HG02885 (cell line): Measurements from ENCODE around the gene PCDHB13.

Experiments used
- ATAC-seq: cut with Tn5 transposase; IDR thresholded peaks from one replicate; pipeline ENCODE4 v1.9.1; 2021; ENCODE audit warnings: mild to moderate bottlenecking; ENCODE audit not compliant: unreplicated experiment, poor library complexity

PCDHB13 gene

DNA sequence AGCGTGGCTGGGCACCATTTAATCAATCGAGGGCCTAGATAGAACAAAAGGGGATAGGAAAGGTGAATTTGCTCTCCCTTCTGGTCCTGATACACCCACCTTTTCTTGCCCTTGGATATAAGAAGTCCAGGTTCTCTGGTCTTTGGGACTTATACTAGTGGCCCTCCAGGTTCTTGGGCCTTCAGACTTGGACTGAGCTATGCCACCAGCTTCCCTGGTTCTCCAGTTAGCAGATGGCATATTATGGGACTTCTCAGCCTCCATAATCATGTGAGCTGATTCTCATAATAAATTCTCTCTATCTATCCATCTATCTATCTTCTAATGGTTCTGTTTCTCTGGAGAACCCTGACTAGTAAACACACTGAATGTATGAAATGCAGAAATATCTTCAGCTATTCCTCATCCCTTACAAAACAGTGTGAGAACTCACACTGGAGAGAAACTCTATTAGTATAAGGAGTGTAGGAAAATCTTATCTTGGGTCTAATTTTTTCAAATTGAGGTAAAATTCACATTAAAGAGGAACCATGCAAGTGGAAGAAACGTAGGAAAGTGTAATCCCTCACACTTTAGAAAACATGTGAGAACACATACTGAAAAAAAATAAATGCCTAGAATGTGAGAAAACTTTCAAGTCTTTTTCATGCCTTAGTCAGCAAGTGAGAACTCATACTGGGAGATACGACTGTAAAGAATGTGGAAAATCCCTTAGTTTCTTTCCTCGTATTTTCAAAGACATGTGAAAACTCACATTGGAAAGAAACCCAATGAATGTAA lies 46.9 kb downstream of the PCDHB13 start:
- no peak for ATAC-seq

DNA sequence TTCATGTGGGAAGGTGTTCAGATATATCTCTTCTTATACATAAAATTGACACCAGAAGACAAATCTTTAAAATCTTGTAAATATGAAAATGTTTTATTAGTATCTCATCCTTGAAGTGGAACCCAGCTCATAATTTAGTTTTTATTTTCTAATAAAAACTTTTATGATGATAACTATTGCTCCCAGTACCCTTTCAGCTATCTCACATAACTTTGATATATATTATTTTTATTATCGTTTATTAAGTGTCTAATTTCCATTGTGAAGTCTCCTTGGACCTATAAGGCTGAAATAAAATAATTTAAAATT lies 47.5 kb downstream of the PCDHB13 start:
- no peak for ATAC-seq
